HepG2 (cell line): Measurements from ENCODE around the gene OSBPL2. TPM values are rescaled to one million over a fixed set of nuclear protein-coding genes. Genes with fewer than 3 reads are reported as not detected.

Experiments
- CHCHD3 ChIP-seq: sonication (generic); formaldehyde crosslinking; IDR thresholded peaks from 2 replicates; pipeline ENCODE4 v1.8.0; 2022; ENCODE audit warnings: mild to moderate bottlenecking, missing genetic modification reagents, moderate library complexity
- FOXP4 ChIP-seq: sonication (generic); formaldehyde crosslinking; IDR thresholded peaks from 2 replicates; pipeline ENCODE4 v1.4.0; 2020; ENCODE audit warnings: missing genetic modification reagents
- GMEB1 ChIP-seq: sonication (generic); formaldehyde crosslinking; IDR thresholded peaks from 2 replicates; pipeline ENCODE4 v1.5.1; 2020; ENCODE audit warnings: missing genetic modification reagents, mild to moderate bottlenecking, borderline replicate concordance
- KLF15 ChIP-seq: sonication (generic); formaldehyde crosslinking; IDR thresholded peaks from 2 replicates; pipeline ENCODE4 v1.8.1; 2023; ENCODE audit warnings: borderline replicate concordance, mild to moderate bottlenecking, inconsistent platforms, missing genetic modification reagents, mixed read lengths
- PAX8 ChIP-seq: sonication (generic); formaldehyde crosslinking; IDR thresholded peaks from 2 replicates; pipeline ENCODE4 v1.8.0; 2022; ENCODE audit warnings: mild to moderate bottlenecking, missing genetic modification reagents, borderline replicate concordance
- SMYD3 ChIP-seq: sonication (generic); formaldehyde crosslinking; IDR thresholded peaks from 2 replicates; pipeline ENCODE4 v1.8.1; 2023; ENCODE audit warnings: mild to moderate bottlenecking, missing genetic modification reagents
- SOX13 ChIP-seq, 3 experiments: fragments of 450-650 bp in 1 of 3; sonication (generic) in 1 of 3; formaldehyde crosslinking in 1 of 3; IDR thresholded peaks in 2 of 3; conservative IDR thresholded peaks in 1 of 3; 2 replicates each; pipeline versions ENCODE4 v1.5.0 to v1.6.1; 2016 to 2020; ENCODE audit warnings: antibody characterized with exemption in 1 of 3, mild to moderate bottlenecking in 1 of 3, missing compliant biosample characterization in 1 of 3, missing genetic modification reagents in 1 of 3, moderate library complexity in 1 of 3
- ZFP37 ChIP-seq: sonication (generic); formaldehyde crosslinking; IDR thresholded peaks from 2 replicates; pipeline ENCODE4 v1.4.0; 2020; ENCODE audit warnings: missing genetic modification reagents, borderline replicate concordance
- ZNF138 ChIP-seq: sonication (generic); formaldehyde crosslinking; IDR thresholded peaks from 2 replicates; pipeline ENCODE4 v1.5.0; 2020; ENCODE audit warnings: mild to moderate bottlenecking, low read depth, missing genetic modification reagents
- ZNF142 ChIP-seq: sonication (generic); formaldehyde crosslinking; IDR thresholded peaks from 2 replicates; pipeline ENCODE4 v1.4.0; 2020; ENCODE audit warnings: missing genetic modification reagents
- ZNF260 ChIP-seq: sonication (generic); formaldehyde crosslinking; IDR thresholded peaks from 2 replicates; pipeline ENCODE4 v1.4.0; 2020; ENCODE audit warnings: missing genetic modification reagents, low read depth, mild to moderate bottlenecking, borderline replicate concordance
- ZNF570 ChIP-seq: sonication (generic); formaldehyde crosslinking; IDR thresholded peaks from 2 replicates; pipeline ENCODE4 v1.4.0; 2020; ENCODE audit warnings: mild to moderate bottlenecking, missing genetic modification reagents, borderline replicate concordance
- ZNF616 ChIP-seq: sonication (generic); formaldehyde crosslinking; IDR thresholded peaks from 2 replicates; pipeline ENCODE4 v1.5.0; 2020; ENCODE audit warnings: low read depth, mild to moderate bottlenecking, missing genetic modification reagents
- ZNF772 ChIP-seq: sonication (generic); formaldehyde crosslinking; IDR thresholded peaks from 2 replicates; pipeline ENCODE4 v1.5.0; 2020; ENCODE audit warnings: mild to moderate bottlenecking, missing genetic modification reagents
- polyA plus RNA-seq, 8 experiments: library from polyadenylated mRNA; depleted of rRNA in 3 of 8; stranded (reverse) in 7 of 8; unstranded in 1 of 8; fragments of >200 nt; fragmentation: Illumina TruSeq in 4 of 8; extraction: Trizol in 4 of 8; gene quantifications; 2 replicates each; pipeline versions ENCODE4 v1.2.1 to v1.2.3, GENCODE V29; 2011 to 2016; ENCODE audit warnings: low read depth in 4 of 8, missing spikeins in 1 of 8, mixed read lengths in 1 of 8; ENCODE audit not compliant: insufficient read depth in 1 of 8
- total RNA-seq, 5 experiments: library from RNA; depleted of rRNA; stranded (reverse); fragments of >200 nt; fragmentation: Illumina TruSeq; extraction: Trizol; gene quantifications; 2 replicates each; pipeline ENCODE4 v1.2.3, GENCODE V29; 2016; ENCODE audit warnings: low read depth in 1 of 5
- TF ChIP-seq, protein P1 (sequence below): conservative IDR thresholded peaks from 2 replicates; pipeline ENCODE4 v1.6.1; 2018; ENCODE audit warnings: missing genetic modification reagents

OSBPL2 gene
- total and polyA plus RNA-seq, 2 of the 13 experiments (the other 11 are each of a cell fraction or from before 2014, with no cell fraction given) = 18.5 to 37.4 TPM

- TF ChIP-seq ZNF142 (CRISPR knock-in tag) (peak; percentile 72), SOX13 (IDR thresholded peaks at IDR 0.05) (no peak; the same call in 1 of the 2 replicates), SOX13 (CRISPR knock-in tag; conservative IDR thresholded peaks at IDR 0.05 in 1 of 2, IDR thresholded peaks at IDR 0.05 in 1 of 2) (peak in 1 of 2 experiments; percentile 83; a peak in 2 of 4 replicates), ZFP37 (CRISPR knock-in tag) (no peak), ZNF138 (0 out of 2 replicates have a peak, but pooled peaks have one; percentile 32), ZNF570 (no peak), ZNF772 (CRISPR knock-in tag) (peak; percentile 87; the same call in 1 of the 2 replicates), PAX8 (no peak), ZNF616 (CRISPR knock-in tag) (peak; percentile 21; the same call in 1 of the 2 replicates), ZNF260 (no peak), KLF15 (CRISPR knock-in tag) (peak; percentile 36; the same call in 1 of the 2 replicates), FOXP4 (CRISPR knock-in tag) (peak; percentile 73), GMEB1 (CRISPR knock-in tag) (peak; percentile 91), SMYD3 (no peak), CHCHD3 (CRISPR knock-in tag) (no peak)
- TF ChIP-seq, protein P1, sequence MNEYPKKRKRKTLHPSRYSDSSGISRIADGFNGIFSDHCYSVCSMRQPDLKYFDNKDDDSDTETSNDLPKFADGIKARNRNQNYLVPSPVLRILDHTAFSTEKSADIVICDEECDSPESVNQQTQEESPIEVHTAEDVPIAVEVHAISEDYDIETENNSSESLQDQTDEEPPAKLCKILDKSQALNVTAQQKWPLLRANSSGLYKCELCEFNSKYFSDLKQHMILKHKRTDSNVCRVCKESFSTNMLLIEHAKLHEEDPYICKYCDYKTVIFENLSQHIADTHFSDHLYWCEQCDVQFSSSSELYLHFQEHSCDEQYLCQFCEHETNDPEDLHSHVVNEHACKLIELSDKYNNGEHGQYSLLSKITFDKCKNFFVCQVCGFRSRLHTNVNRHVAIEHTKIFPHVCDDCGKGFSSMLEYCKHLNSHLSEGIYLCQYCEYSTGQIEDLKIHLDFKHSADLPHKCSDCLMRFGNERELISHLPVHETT (CRISPR knock-in tag) = peak; percentile 96
Observed at GRCh38 chr20:62302341-62303061, 64.2 kb downstream of the OSBPL2 start, which contains the start of gene ADRM1 (continued).
